AG04449 (cell line): ENCODE measurements around the gene APBA2.
"Not testable (repeated sequence)": the region's sequence is repeated elsewhere in the genome, so short reads cannot be mapped to it uniquely, and the experiment has no call there.

Experiments used
- CTCF ChIA-PET: fragments of 350-600 bp; formaldehyde crosslinking; extraction: SDS; loops from one replicate; lab custom pipeline; 2021; ENCODE audit warnings: antibody characterized with exemption; lab: Yijun Ruan, JAX
- POLR2A ChIA-PET: fragments of 400-600, 350-600 bp; formaldehyde crosslinking; extraction: SDS; loops from one replicate; lab custom pipeline; 2020; ENCODE audit warnings: antibody characterized with exemption, inconsistent platforms; lab: Yijun Ruan, JAX
- DNase-seq: peaks from one replicate; pipeline ENCODE4 v3.0.0-alpha.2; 2010; ENCODE audit warnings: low read depth, low spot score
- H3K4me3 ChIP-seq: 2 replicates; pipeline ENCODE4 v1.5.1; 2011; ENCODE audit warnings: low read depth, mild to moderate bottlenecking, control low read depth, low read length
- CTCF ChIP-seq: IDR thresholded peaks from one replicate; pipeline ENCODE4 v1.5.1; 2011; ENCODE audit warnings: mild to moderate bottlenecking, moderate library complexity, low read length, control low read depth, inconsistent platforms; ENCODE audit not compliant: insufficient read depth; ENCODE audit errors: missing control alignments

Gene APBA2

DNA sequence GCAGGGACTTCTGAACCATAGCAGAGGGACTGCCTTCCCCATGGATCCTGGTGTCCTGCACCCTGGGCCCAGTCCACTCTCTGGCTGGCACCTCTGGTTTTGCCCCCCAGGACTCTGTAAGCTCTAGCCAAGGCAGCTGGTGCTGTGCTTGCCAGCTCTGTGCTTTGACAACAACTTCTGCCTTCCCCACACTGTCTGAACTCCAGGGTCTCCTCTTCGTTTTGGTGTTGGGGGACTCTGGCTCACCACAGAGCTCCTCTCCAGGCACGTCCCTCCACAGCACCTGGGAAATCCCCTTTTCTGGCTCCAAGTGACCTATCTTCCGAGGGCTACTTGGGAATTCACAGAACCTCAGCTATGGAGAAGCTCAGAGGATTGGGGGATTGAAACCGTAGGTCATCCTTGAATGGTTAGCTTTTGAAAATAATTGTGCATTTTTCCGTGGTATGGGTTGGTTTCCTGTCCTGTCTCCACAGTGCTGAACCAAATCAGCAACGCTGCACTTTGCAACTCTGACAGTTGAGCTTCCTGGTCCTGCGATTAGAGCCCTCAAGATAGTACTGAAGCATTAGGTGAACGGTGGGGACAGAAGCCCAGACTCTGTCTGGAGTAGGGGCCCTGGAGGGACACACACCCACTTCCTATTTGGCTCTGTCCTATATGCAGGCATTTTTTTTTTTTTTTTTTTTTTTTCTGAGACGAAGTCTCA is 152.4 kb downstream of the APBA2 start:
- no peak for TF ChIP-seq CTCF
- DNase-seq, result no peak
- no peak overlapping the region for H3K4me3 ChIP-seq
- ChIA-PET CTCF (no interaction called here), POLR2A (no interaction called here)

DNA sequence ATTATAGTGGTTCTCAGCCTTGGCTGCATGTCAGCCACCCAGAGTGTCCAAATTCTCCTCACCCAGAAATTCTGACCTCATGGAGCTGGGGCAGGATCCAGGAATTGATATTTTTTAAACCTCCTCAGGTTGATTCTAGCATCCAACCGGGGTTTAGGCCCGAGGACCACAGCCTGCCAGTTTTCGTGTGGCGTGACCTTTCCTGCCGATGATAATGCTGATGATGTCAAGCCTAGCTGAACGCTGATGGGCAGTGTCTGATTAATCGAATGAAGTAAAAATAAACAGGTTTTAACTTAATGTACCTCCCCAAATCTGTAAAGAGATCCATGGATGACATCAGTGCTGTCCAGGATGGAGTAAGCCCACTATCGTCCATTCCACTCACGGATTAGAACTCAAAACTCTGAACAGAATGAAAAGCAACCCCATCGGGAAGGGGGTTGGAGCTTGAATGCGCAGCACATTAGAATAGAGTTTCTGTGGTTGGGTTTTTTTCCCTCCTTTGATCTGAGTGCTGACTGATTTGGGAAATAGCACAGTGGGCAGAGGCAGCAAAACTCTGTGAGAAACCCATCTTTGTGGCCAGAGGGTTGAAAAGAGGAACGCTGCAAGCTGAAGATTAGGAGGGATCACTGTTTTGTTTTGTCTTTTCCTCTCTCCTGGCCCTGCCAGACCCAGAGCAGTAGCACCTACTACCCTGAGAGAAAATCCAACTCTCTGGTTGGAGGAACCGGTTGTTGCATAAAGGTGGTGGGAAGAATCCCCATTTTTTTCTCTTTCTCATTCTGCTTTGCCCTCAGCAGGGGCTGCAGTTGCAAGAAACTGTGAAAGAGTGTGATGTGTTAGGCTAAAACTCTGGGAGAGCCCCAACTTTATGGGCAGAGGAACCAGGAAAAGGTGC is 153.9 kb downstream of the APBA2 start:
- CTCF ChIA-PET, result interaction anchor here (1.0 to 1.5 kb wide), 2 partner anchors 9 to 62 kb away, joined by 3 to 4 read pairs; no protein-coding TSS in a partner anchor
- H3K4me3 ChIP-seq, result no peak overlapping the region
- TF ChIP-seq CTCF, result no peak
- POLR2A ChIA-PET, result interaction anchor here (0.7 kb wide), 1 partner anchor 12 kb away, joined by 3 read pairs; no protein-coding TSS in a partner anchor
- no peak for DNase-seq

GRCh38 chr15:29040370-29040751 is 154.6 kb downstream of the APBA2 start:
- CTCF ChIA-PET, result interaction anchor here (1.0 to 1.5 kb wide), 2 partner anchors 10 to 62 kb away, joined by 3 to 4 read pairs; no protein-coding TSS in a partner anchor
- DNase-seq, result peak; percentile 52
- TF ChIP-seq CTCF, result no peak
- no peak overlapping the region for H3K4me3 ChIP-seq
- POLR2A ChIA-PET, result interaction anchor here (0.7 kb wide), 1 partner anchor 11 kb away, joined by 3 read pairs; no protein-coding TSS in a partner anchor

DNA sequence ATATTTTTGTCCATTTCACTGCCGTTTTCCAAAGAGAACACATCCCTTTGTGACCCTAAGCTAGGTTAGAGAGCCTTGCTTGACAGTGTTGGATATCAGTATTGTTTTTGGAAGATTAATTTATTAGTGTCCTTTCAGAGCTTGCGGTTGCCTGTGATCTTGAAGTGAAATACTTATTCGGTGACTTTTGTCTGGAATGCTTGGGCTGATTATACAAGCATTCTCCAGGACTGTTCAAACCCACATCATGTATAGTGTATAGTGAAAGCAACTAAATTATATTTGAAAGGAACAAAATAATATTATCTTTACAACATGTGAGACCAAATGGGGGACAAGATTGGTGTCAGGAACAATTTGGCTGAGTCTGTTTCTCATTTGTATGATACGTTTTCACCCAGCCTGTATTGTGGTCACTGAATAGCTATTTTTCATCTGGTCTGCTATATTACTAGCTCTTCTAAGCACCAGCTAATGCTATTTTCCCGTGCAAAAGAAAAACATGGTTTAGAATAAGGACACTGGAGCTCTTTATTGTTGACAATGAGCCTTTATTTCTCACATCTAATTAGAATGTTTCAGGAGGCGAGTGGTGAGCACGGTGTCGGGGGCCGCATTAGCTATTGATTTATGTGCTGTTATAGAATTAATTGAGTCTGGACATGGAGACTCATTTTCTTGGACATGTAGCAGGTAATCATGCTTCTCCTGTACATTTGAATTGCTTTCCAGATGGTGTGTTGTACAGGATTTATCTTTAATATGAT is 158.1 kb downstream of the APBA2 start:
- no peak for TF ChIP-seq CTCF
- CTCF ChIA-PET, result interaction anchor here (1.0 to 2.6 kb wide), 2 partner anchors 58 to 60 kb away, joined by 3 to 9 read pairs; no protein-coding TSS in a partner anchor
- POLR2A ChIA-PET, result no interaction called here
- no peak overlapping the region for H3K4me3 ChIP-seq
- DNase-seq, result no peak

GRCh38 chr15:29044503-29044901 is 158.7 kb downstream of the APBA2 start:
- ChIA-PET POLR2A (no interaction called here), CTCF (interaction anchor here (2.6 kb wide), 1 partner anchor 58 kb away, joined by 9 read pairs; no protein-coding TSS in a partner anchor)
- H3K4me3 ChIP-seq, result no peak overlapping the region
- DNase-seq, result no peak
- TF ChIP-seq CTCF, result no peak

DNA sequence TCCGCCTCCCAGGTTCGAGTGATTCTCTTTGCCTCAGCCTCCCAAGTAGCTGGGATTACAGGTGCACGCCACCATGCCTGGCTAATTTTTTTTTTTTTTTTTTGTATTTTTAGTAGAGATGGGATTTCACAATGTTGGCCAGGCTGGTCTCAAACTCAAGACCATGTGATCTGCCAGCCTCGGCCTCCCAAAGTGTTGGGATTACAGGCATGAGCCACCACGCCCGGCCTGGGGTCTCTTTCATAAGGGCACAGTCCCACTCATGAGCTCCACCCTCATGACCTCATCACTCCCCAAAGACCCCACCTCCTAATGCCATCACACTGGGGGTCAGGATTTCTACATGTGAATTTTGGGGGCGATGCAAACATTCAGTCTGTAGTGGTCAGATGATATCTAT is 159.4 kb downstream of the APBA2 start:
- DNase-seq, POLR2A ChIA-PET, H3K4me3 ChIP-seq: not testable (repeated sequence)
- CTCF ChIA-PET, result interaction anchor here (1.3 to 2.6 kb wide), 2 partner anchors 57 to 59 kb away, joined by 4 to 9 read pairs; no protein-coding TSS in a partner anchor
